NT2/D1 (cell line): ENCODE data around the gene BBS9.

Experiments used
- DNase-seq: peaks from one replicate; pipeline ENCODE4 v3.0.0-alpha.2; 2011; ENCODE audit warnings: low read depth, low spot score
- H3K27me3 ChIP-seq: 2 replicates; pipeline ENCODE4 v1.6.0; 2011; ENCODE audit warnings: mild to moderate bottlenecking; ENCODE audit not compliant: insufficient read length, insufficient read depth
- H3K36me3 ChIP-seq: 2 replicates; pipeline ENCODE4 v1.6.1; 2011; ENCODE audit warnings: mild to moderate bottlenecking, low read length, mixed read lengths; ENCODE audit not compliant: insufficient read depth, insufficient read length
- H3K4me1 ChIP-seq: 2 replicates; pipeline ENCODE4 v1.5.1; 2011; ENCODE audit not compliant: insufficient read depth, insufficient read length
- H3K4me3 ChIP-seq: 2 replicates; pipeline ENCODE4 v1.5.1; 2011; ENCODE audit warnings: low read depth; ENCODE audit not compliant: insufficient read length
- H3K9ac ChIP-seq: 2 replicates; pipeline ENCODE4 v1.6.0; 2011; ENCODE audit warnings: low read depth; ENCODE audit not compliant: insufficient read length
- H3K9me3 ChIP-seq: 2 replicates; pipeline ENCODE4 v1.5.1; 2011; ENCODE audit warnings: mild to moderate bottlenecking, low read length; ENCODE audit not compliant: insufficient read depth
- SUZ12 ChIP-seq: IDR thresholded peaks from 2 replicates; pipeline ENCODE4 v1.6.1; 2011; ENCODE audit not compliant: insufficient read length, insufficient read depth; ENCODE audit errors: extremely low read depth
- YY1 ChIP-seq: IDR thresholded peaks from 2 replicates; pipeline ENCODE4 v1.6.1; 2011; ENCODE audit not compliant: insufficient read length, insufficient read depth
- ZNF274 ChIP-seq: IDR thresholded peaks from 2 replicates; pipeline ENCODE4 v1.6.1; 2011; ENCODE audit warnings: mild to moderate bottlenecking, low read depth, low read length

Gene BBS9

GRCh38 chr7:33108554-33109004 lies 20.8 kb upstream of the BBS9 start:
- DNase-seq, result no peak

GRCh38 chr7:33109005-33109757 lies 20.2 kb upstream of the BBS9 start, which contains the start of gene RP9:
Gene RP9 (minus strand): TSS chr7:33109404. CDS start chr7:33109372, 32 bp downstream.
- peak; percentile 91 for DNase-seq
- peak within 1 kb of the TSS; percentile 92 for H3K4me3 ChIP-seq
- H3K9ac ChIP-seq, result peak within 1 kb of the TSS; percentile 97
- no peaks in the 10 kb centered on the region for H3K4me1 ChIP-seq
- H3K9me3 ChIP-seq, result no peaks in the 10 kb centered on the region
- H3K36me3 ChIP-seq, result peaks cover 22% of the 10 kb centered on the region
- TF ChIP-seq SUZ12, result no peak
- TF ChIP-seq YY1, result no peak
- TF ChIP-seq ZNF274, result no peak
- peaks cover 5% of the 10 kb centered on the region for H3K27me3 ChIP-seq

More at GRCh38 chr7:33108554-33109004, 20.8 kb upstream of the BBS9 start:
- Histone ChIP-seq H3K4me1 (no peaks in the 10 kb centered on the region), H3K27me3 (peaks cover 5% of the 10 kb centered on the region), H3K9me3 (no peaks in the 10 kb centered on the region), H3K4me3 (peak overlapping the region; percentile 92), H3K9ac (peak overlapping the region; percentile 97), H3K36me3 (peaks cover 23% of the 10 kb centered on the region)
- TF ChIP-seq ZNF274 (no peak), YY1 (no peak), SUZ12 (no peak)

GRCh38 chr7:33109758-33110238 lies 19.6 kb upstream of the BBS9 start:
- no peak for DNase-seq
- Histone ChIP-seq H3K9me3 (no peaks in the 10 kb centered on the region), H3K9ac (no peak overlapping the region), H3K4me1 (no peaks in the 10 kb centered on the region), H3K36me3 (peaks cover 19% of the 10 kb centered on the region), H3K27me3 (peaks cover 5% of the 10 kb centered on the region), H3K4me3 (peak overlapping the region; percentile 26)
- TF ChIP-seq YY1 (no peak), ZNF274 (no peak), SUZ12 (no peak)

GRCh38 chr7:33111614-33112013 lies 17.8 kb upstream of the BBS9 start:
- H3K27me3 ChIP-seq, result peaks cover 5% of the 10 kb centered on the region
- H3K9ac ChIP-seq, result no peak overlapping the region
- peaks cover 2% of the 10 kb centered on the region for H3K36me3 ChIP-seq
- no peaks in the 10 kb centered on the region for H3K4me1 ChIP-seq
- TF ChIP-seq ZNF274 (no peak), SUZ12 (no peak), YY1 (no peak)
- H3K4me3 ChIP-seq, result no peak overlapping the region
- H3K9me3 ChIP-seq, result no peaks in the 10 kb centered on the region
- DNase-seq, result no peak

GRCh38 chr7:33114976-33115375 lies 14.4 kb upstream of the BBS9 start:
- TF ChIP-seq YY1, result no peak
- no peak for TF ChIP-seq SUZ12
- no peak for TF ChIP-seq ZNF274
- no peaks in the 10 kb centered on the region for H3K36me3 ChIP-seq
- DNase-seq, result no peak

GRCh38 chr7:33118383-33118782 lies 11.0 kb upstream of the BBS9 start:
- no peak overlapping the region for H3K4me3 ChIP-seq
- peaks cover 7% of the 10 kb centered on the region for H3K9me3 ChIP-seq
- H3K36me3 ChIP-seq, result no peaks in the 10 kb centered on the region
- no peaks in the 10 kb centered on the region for H3K4me1 ChIP-seq
- TF ChIP-seq SUZ12 (no peak), YY1 (no peak), ZNF274 (no peak)
- DNase-seq, result no peak
- no peaks in the 10 kb centered on the region for H3K27me3 ChIP-seq
- H3K9ac ChIP-seq, result no peak overlapping the region

More at GRCh38 chr7:33114976-33115375, 14.4 kb upstream of the BBS9 start:
- Histone ChIP-seq H3K9me3 (peaks cover 7% of the 10 kb centered on the region), H3K4me1 (no peaks in the 10 kb centered on the region), H3K9ac (no peak overlapping the region), H3K27me3 (peaks cover 4% of the 10 kb centered on the region), H3K4me3 (no peak overlapping the region)

- no peak for DNase-seq
- no peak for TF ChIP-seq SUZ12
- TF ChIP-seq ZNF274, result no peak
- TF ChIP-seq YY1, result no peak
- Histone ChIP-seq H3K4me3 (no peak overlapping the region), H3K27me3 (no peaks in the 10 kb centered on the region), H3K9me3 (no peaks in the 10 kb centered on the region), H3K4me1 (no peaks in the 10 kb centered on the region), H3K36me3 (no peaks in the 10 kb centered on the region), H3K9ac (no peak overlapping the region)
Measured at GRCh38 chr7:33127085-33127484, 2.3 kb upstream of the BBS9 start.
